Esophagus squamous epithelium (tissue), 4 donors: ENCODE results near the gene DNAJB6.

Source experiments
- CTCF ChIP-seq, 6 experiments: fragments of 450-650 bp in 4 of 6; fragments of 200-600 bp in 2 of 6; sonication (generic) in 2 of 6; IDR thresholded peaks; one replicate each; pipeline ENCODE4 v1.5.1; 2016 to 2019; ENCODE audit warnings: antibody characterized with exemption in 6 of 6, mild to moderate bottlenecking in 4 of 6, moderate library complexity in 4 of 6
- POLR2A ChIP-seq, 4 donors: fragments of 450-650 bp; IDR thresholded peaks; one replicate each; pipeline ENCODE4 v1.6.1; 2017; ENCODE audit warnings: antibody characterized with exemption in 4 of 4, mild to moderate bottlenecking in 4 of 4, moderate library complexity in 3 of 4

- no peak for TF ChIP-seq POLR2A (IDR thresholded peaks at IDR 0.05)
- no peak for TF ChIP-seq CTCF (IDR thresholded peaks at IDR 0.05)
Observed at GRCh38 chr7:157379493-157379892, 42.7 kb downstream of the DNAJB6 start.
